ENCODE results near the gene IL31. TPM values are rescaled to one million over a fixed set of nuclear protein-coding genes. Genes with fewer than 3 reads are reported as not detected.
A peak's percentile ranks its signal among the peaks of the same experiment; 100 is the strongest.
"Not testable (repeated sequence)": the region's sequence is repeated elsewhere in the genome, so short reads cannot be mapped to it uniquely, and the experiment has no call there.

The IL31 gene
- total RNA-seq, 1 experiment from 2014 or later = not detected

DNA sequence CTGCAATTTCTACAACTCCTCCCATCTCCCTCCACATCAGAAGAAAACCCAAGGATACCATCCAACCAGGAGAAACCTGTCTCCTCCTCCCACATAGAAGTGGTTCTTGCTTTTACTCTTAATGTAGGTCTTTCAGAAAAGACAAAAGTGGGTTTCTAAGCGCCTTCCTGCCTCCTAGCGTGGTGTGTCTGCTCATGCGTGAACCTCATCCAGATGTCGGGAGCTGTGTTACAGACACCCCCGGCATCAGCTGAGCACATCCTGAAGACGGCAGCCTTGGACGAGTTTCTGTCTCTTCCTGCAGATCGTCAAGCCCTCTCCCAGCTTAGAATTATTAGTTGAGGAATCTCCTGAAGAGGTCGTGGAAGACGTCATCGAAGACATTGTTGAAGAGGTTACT lies 18.4 kb upstream of the IL31 start:
- DNase-seq (ENCODE audit: low spot score) = no peak

DNA sequence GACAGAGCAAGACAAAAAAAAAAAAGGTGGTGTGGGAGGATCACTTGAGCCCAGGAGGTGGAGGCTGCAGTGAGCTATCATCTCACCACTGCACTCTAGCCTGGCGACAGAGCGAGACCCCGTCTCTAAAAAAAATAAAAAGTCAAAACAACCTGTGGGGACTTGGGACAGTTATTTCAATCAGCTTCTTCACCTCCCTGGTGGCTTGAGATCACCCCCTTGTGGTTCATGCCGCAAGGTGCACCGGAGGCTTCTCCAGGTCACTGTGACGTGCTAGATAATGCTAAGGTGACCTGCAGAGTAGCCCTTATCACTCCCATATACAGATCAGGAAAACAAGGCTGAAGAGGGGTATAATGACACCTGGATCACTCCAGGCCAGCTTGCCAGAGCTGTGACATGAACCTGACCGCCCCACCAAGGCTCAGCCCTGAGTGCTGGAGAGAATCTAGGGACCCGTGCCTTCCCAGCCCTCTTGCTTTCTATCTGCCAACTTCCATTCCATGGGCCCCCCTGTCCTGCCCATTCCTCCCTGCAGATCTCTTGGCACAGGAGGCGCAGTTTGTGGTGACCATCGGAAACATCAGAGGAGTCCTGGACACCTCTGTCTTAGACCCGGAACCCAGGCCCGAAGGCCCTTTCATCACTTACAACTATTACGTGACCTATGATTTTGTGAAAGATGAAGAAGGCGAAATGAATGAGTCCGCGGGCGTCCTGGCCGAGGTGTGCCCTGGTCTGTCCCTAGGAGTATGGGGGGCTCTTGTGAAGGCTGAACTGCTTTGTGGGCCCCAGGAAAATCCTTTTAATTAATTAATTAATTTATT lies 17.0 kb upstream of the IL31 start:
- peak; percentile 63 for DNase-seq (ENCODE audit: low spot score)

DNA sequence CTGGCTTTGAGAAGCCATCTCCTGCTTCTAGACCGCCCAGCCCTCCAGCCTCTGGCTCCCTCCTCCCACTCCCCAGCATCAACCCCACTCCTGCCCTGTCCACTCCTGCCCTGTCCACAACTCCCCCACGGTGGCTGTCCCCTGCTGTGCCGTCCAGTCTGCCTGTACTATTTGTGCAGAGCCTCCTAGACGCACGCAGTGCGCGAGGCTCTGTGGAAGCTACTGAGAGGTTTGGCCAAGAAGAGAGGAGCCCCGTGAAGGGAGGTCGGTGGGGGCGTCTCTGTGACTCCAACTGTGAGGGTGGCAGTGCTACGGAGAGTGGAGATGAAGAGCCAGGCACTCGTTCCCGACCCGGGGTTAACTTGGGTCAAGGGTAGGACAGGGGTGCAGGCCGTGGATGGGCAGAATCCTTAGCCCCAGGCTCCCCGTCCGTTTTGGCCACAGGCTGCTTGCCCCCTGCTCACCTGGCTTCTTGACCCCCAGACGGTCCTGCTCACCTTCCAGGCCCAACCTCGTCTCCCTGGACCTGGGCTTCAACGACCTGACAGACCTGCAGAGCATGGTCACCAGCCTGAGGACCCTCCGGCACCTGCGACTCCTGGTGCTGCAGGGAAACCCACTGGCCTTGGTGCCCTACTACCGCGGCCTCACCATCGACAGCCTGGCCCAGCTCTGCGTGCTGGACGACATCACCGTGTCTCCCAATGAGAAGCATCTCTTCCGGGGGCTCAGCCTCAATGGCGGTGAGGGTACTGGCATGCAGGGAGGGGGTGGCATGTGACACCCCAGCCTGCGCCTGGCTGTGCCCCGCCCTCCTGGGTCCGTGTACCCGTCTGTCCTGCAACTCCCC lies 15.8 kb upstream of the IL31 start:
- DNase-seq (ENCODE audit: low spot score) = no peak

DNA sequence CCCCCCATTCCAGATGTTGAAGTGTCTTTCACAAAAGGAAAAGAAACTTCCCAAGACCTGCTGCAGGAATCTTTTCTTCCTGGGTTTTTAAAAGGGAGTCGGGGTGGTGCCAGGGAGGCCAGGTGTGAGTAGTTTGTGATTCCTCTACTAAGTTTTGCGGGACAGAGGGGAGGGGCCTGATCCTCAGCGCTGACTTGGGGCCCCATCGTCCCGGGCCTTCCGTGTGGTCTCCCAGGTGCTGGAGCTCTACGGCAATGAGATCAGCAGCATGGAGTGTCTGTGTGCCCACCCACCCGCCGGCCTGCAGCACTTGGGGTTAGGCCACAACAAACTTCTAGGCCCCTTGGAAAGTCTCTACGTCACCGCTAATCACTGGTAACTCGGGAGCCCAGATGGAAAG lies 13.4 kb upstream of the IL31 start:
- DNase-seq (ENCODE audit: low spot score) = no peak

DNA sequence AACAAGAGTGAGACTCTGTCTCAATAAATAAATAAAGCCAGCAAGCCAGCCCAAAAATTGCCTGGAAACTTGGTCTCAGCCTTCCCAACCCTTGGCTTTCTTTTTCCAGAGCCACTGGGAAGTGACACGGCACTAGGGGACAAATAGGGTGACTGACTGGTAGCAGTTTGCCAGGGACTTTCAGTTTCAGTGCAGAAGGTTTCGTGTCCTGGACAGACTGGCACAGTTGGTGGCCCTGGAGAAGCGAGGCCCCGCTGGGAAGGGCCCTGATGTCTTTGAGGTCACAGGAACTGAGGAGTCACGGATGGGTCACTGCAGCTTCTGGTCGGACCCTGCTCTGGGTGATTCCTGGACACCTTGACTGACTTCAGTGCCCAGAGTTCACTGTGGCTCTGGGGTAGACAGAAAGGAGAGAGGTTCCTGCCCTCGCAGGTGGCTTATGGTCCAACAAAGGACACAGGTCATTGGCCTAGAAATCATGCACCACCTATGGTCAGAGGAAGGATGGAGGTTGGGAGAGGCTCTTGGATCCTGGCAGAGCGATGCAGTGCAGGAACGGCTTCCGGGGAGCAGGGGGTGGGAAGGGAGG lies 11.6 kb upstream of the IL31 start:
- DNase-seq (ENCODE audit: low spot score) = no peak

DNA sequence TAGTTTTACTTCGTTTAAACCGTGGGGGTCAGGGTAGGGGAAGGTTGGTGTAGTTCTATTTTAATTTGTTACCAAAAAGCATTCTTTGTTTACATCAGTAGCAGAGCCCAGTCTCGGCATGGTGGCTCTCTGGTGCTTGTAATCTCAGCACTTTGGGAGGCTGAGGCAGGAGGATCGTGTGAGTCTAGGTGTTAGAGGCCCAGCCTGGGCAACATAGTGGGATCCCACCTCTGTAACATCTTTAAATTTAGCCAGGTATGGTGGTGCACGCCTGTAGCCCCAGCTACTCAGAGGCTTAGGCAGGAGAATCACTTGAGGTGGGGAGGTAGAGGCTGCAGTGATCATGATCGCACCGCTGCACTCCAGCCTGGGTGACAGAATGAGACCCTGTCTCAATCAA lies 11.1 kb upstream of the IL31 start:
- no peak for DNase-seq (ENCODE audit: low spot score)

DNA sequence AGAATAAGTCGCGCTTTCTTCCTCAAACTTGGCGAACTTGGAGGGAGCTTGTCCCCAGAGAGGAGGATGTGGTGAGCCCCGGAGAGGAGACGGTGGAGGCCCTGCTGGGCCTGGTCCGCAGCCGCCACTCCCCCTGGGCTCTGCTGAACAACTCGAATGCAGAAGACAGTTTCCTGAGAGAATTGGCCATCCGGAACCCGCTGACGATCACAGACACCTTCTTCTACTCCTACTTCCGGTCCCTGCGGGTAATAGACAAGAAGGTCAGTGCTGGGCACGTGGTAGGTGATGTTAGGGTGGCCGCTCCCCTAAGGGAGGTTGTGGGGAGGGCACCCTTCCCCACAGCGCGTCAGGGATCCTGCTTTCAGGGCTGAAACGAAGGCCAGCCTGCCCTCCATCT lies 10.5 kb upstream of the IL31 start:
- DNase-seq (ENCODE audit: low spot score) = no peak

DNA sequence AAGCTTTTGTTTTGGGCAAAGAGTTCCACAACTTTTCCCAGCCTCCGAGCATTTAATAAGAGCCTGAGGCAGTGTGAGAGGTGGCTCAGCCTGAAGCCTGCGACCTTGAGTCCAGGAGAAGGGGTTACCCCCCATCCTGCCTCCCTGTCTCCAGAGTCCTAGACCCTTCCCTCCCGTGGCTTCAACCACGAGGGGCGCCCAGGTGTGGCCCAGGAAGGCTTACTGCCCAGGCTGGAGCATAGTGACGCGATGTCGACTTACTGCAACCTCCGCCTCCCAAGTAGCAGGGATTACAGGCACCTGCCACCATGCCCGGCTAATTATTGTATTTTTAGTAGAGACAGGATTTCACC lies 9.5 kb upstream of the IL31 start:
- DNase-seq (ENCODE audit: low spot score) = no peak

DNA sequence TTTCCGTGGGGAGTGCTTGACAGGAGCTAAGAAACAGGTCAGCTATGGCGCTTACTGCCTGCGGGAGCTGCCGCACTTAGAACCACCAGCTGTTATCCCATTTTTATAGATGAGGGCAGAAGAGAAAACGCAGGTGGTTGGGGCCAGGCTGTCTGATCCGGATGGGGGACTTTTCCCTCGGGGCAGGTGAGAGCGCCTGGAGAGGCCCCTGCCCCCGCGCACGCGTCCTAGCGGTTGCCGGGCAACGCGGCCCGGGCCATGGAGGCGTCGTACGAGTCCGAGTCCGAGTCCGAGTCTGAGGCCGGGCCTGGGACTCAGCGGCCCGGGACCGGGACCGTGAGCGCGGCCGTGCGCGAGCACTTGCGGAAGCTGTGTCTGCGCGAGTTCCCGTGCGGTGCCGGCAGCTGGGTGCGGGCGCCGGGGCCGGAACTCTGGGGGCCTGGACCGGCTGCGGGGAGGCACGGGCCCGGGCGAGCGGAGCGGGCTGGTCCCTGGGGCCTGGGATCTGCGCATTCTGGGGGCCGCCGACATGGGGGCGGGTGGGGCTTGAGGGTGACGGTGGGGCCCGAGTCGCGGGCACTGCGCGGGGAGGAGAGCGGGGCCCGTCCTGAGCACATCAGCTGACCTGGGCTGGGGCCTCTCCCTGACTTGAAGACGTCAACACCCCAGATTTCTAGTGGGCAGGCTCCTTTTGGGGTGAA lies 9.0 kb upstream of the IL31 start, which contains the start of gene LRRC43:
Gene LRRC43, plus strand, starts transcription at position 237 of the 701 bp plus-strand sequence. Its CDS starts 22 bp downstream, at position 259.
- DNase-seq (ENCODE audit: low spot score) = no peak

DNA sequence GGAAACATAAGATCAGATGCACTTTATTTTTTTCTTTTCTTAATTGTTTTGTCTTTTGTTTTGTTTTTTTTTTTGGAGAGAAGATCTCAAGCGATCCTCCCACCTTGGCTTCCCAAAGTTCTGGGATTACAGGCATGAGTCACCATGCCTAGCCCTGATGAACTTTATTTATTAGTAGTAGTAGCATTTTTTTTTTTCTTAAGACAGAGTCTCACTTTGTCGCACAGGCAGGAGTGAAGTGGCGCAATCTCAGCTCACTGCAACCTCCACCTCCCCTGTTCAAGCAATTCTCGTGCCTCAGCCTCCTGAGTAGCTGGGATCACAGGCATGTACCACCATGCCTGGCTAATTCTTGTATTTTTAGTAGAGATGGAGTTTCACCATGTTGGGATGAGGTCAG lies 2.5 kb upstream of the IL31 start:
- DNase-seq (ENCODE audit: low spot score) = not testable (repeated sequence)

DNA sequence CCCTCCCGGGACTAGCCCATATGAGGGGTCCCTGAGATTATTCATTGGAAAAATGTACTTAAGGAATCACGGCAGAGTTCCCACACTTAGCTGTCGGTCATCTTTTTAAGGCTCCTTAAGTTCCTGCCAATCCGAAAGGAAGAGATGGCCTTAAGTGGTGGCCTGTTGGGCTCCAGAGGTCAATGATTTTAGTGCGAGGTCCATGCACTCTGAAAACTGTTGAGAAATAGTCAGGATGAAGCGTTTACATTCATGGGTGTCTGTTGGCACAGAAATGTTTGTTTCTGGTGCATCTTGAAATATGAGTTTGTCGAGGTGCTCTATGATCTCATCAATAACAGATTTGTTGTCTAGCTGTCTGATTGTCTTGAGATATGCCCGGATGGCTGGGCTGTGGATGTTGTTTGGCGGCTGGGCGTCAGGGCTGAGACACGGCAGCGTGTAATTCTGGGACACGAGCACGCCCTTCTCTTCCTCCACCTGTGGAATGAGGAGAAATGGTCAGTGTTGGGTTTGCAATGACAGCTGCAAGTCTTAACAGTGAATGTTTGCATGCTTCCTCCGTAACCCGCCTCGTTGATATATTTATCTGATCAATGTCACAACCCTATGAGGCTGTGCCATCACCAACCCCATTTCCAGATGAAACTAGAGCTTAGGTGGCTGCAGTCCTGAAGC lies 1.6 kb downstream of the IL31 start:
- DNase-seq (ENCODE audit: low spot score) = no peak

DNA sequence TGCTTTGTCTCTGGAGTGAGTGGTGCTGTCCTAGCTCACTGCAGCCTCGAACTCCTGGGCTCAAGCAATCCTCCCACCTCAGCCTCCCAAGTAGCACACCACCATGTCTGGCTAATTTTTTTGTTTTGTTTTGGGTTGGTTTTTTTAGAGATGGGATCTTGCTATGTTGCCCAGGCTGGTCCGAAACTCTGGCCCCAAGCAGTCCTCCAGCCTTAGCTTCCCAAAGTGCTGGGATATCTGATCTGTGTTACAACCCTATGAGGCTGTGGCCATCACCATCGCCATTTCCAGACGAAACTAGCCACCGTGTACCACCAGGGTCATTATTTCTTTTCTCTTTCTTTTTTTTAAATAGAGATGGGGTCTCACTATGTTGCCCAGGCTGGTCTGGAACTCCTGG lies 2.6 kb downstream of the IL31 start:
- DNase-seq (ENCODE audit: low spot score) = no peak

DNA sequence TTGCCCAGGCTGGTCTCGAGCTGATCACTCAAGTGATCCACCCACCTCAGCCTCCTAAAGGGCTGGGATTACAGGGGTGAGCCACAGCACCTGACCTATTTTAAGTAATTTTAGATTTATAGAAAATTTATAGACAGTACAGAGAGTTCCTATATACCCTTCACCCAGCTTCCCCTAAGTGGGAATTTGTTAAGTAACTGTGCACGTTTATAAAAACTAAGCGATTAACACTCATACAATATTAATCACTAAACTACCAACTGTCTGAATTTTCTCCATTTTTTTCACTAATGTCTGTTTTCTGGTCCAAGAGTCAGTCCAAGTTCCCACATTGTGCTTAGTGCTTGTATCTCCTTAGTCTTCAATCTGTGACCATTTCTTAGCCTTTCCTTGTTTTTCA lies 5.5 kb downstream of the IL31 start:
- no peak for DNase-seq (ENCODE audit: low spot score)

DNA sequence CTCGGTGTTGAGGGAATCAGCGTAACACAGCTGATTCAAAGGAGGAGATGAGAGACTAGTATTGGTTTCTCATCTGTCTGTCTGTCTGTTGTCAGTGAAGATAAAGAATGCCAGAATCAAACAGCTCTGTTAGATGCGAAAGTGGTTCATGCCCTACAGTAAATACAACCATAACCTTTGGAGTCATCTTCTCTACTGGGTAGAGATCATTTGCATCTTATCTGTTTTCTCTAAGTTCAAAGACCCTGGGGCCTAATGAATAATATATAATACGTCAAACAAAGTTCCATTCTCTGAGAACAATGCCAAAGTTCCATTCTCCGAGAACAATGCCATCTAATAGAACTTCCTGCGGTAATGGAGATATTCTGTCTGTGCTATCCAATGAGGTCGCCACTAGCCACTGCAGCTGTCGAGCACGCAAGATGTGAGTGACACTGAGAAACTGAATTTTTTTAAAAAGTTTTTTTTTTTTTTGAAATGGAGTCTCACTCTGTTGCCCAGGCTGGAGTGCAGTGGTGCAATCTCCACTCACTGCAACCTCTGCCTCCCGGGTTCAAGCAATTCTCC lies 6.6 kb downstream of the IL31 start:
- no peak for DNase-seq (ENCODE audit: low spot score)

DNA sequence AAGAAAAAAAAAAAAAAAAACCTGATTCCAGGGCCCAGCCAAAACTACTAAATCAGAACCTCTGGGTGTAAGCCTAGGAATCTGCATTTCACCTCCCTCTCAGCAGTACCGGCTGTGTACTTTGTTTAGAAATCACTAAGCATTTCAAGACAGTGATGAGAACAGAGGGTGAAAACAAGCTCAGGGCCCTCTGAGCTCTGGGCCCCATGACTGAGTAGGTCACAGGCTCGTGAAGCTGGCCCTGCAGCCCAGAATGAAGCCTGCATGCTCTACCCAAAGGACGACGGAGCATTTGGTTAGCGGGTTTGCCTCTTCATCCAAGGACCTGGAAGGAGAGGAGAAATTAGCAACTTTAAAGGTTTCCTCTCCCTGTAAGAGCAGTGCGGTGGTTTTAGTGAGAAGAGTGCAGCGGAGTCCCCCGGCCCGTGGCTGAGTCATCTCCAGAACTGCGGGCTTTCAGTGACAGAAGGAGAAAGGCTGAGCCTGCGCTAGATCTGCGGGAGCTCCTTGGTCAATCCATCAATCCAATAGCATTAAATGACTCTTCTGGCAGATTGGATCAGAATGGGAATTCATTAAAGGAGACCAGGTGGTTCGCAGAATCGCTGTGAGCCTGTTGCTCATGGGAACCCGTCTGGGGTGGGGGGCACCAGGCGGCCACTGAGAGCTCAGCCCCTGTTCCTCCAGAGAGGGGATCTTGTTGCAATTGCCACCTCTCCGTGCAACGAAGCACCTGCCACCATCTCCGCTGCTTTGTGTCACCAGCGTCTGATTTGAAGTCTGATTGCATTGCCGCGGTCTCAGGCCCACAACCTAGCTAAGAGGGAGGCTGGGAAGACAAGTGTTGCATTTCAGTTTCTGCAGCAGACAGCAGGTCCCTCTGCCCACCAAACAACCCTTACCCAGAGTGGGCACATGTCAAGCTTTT lies 7.3 kb downstream of the IL31 start:
- DNase-seq (ENCODE audit: low spot score) = no peak

DNA sequence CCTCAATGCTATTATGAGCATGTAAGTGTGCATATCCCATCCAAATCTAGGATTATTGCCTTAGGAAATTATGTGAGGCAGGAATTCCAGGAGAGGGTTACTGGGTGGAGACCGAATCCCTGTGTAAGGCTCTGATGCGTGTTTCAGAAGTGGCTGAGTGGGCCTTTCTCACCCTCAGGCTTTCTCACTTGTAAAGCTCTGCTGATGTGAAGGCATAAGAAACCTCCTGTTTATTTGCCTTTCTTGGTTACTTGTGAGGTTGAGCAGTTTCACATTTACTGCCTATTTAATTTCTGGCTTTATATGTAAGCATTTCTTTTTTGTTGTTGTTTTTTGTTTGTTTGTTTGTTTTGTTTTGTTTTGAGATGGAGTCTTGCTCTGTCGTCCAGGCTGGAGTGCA lies 11.0 kb downstream of the IL31 start:
- DNase-seq (ENCODE audit: low spot score) = no peak

DNA sequence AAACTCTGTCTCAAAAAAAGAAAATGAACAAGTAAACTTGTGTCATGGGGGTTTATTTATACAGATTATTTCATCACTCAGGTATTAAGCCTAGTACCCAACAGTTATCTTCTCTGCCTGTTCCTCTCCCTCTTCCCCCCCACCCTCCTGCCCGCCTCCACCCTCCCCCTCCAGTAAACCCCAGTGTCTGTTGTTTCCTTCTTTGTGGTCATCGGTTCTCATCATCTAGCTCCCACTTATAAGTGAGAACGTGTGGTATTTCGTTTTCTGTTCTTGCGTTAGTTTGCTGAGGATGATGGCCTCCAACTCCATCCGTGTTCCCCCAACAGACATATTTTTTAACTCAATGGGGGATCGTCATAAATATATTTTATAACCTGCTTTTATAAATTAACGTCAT lies 12.3 kb downstream of the IL31 start:
- DNase-seq (ENCODE audit: low spot score) = no peak

DNA sequence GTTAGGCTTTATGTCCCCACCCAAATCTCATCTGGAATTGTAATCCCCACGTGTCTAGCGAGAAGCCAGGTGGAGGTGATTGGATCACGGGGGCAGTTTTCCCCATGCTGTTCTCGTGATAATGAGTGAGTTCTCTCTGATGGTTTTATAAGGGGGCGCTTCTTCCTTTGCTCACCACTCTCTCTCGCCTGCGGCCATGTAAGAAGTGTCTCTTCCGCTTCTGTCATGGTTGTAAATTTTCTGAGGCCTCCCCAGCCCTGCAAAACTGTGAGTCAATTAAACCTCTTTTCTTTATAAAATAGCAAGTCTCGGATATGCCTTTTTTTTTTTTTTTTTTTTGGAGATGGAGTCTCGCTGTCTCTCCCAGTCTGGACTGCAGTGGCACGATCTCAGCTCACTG lies 13.3 kb downstream of the IL31 start:
- no peak for DNase-seq (ENCODE audit: low spot score)

DNA sequence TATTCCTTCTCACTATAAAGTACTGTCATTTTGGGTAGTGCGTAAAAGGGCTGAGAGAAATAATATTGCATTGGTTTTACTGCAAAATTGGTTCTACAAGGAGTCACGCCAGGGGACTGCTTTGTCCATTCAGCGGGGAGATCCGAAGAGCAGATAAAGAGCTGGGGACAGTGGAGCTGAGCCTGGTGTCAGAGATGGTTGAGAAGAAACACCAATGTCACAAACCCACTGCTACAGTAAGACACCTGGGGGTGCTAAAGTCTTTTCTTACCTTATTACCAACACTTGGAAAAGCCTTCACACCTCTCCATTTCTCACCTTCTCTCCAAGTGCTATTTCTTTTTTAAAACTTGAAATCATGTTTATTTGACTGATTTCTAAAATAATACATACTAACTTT lies 14.1 kb downstream of the IL31 start:
- no peak for DNase-seq (ENCODE audit: low spot score)

DNA sequence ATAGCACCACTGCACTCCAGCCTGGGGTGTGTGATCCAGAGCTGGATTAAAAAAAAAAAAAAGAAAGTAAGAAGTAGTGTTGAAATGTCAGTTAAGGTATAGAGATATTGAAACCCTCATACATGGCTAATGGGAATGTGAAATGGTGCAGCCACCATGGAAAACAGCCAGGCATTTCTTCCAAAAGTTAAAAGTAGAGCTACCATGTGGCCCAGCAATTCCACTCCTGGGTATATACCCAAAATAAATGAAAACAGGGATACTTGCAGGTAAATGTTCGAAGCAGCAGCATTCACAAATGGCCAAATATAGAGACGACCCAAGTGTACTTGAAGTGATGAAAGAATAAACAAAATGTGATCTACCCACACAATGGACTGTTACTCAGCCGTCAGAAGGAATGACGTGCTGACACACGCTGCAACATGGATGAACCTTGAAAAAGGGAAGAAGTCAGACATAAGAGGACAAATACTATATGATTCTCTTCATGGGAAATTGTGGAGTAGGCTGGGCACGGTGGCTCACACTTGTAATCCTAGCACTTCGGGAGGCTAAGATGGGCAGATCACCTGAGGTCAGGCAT lies 15.2 kb downstream of the IL31 start:
- no peak for DNase-seq (ENCODE audit: low spot score)
